HCT116 (cell line): ENCODE data around the gene IQCF2. TPM values are rescaled to one million over a fixed set of nuclear protein-coding genes. Genes with fewer than 3 reads are reported as not detected.

Experiments
- ATAC-seq: fragments of 200-7000 bp; cut with Tn5 transposase; 2 replicates; pipeline ENCODE4 v1.9.1; 2020; ENCODE audit warnings: mild to moderate bottlenecking, moderate library complexity
- BruUV-seq: library from RNA; stranded (reverse); fragments of 400-500 nt; replicated peaks from 2 replicates; lab custom pipeline; 2021; lab: Mats Ljungman, UMichigan
- CTCF ChIA-PET: fragments of 300-600 bp; sonication (Branson Sonifier 250); formaldehyde crosslinking; loops from one replicate; lab custom pipeline; 2021; ENCODE audit warnings: antibody characterized with exemption; lab: Charles Lee
- POLR2A ChIA-PET: fragments of 300-600, 350-600 bp; sonication (Branson Sonifier 250); formaldehyde crosslinking; loops from one replicate; lab custom pipeline; 2021; ENCODE audit warnings: antibody characterized with exemption; lab: Charles Lee
- RAD21 ChIA-PET, 2 experiments: fragments of 300-600 bp; sonication (Branson Sonifier 250); formaldehyde crosslinking; loops; one replicate each; lab custom pipeline; 2023; ENCODE audit warnings: low total read pairs in 2 of 2; ENCODE audit not compliant: uncharacterized antibody in 2 of 2, unreplicated experiment in 2 of 2, low non-redundant PET in 1 of 2; lab: Charles Lee
- DNase-seq: peaks from one replicate; pipeline ENCODE4 v3.0.0-alpha.2; 2010; ENCODE audit warnings: low read depth, low spot score
- H2AFZ ChIP-seq: fragments of 200-600 bp; shearing (Covaris generic), sonication (generic); 2 replicates; pipeline ENCODE4 v1.6.1; 2017; ENCODE audit warnings: low read depth, mixed run types, mixed read lengths, antibody characterized with exemption, low read length; ENCODE audit not compliant: poor library complexity, severe bottlenecking
- H3K27ac ChIP-seq: 2 replicates; pipeline ENCODE4 v1.5.1; 2012; ENCODE audit warnings: low read depth, low read length
- H3K27me3 ChIP-seq: fragments of 200-600 bp; sonication (generic); 2 replicates; pipeline ENCODE4 v1.6.1; 2016; ENCODE audit warnings: mixed run types, low read length, mixed read lengths; ENCODE audit not compliant: insufficient read depth
- H3K36me3 ChIP-seq, 2 experiments: fragments of 200-500 bp in 1 of 2; fragments of 200-600 bp in 1 of 2; sonication (Bioruptor generic) in 1 of 2; sonication (generic) in 1 of 2; 2 replicates each; pipeline versions ENCODE4 v1.5.1 to v1.6.1; 2014 to 2016; ENCODE audit warnings: low read length in 2 of 2, inconsistent platforms in 1 of 2, mixed read lengths in 1 of 2, mixed run types in 1 of 2; ENCODE audit not compliant: insufficient read depth in 2 of 2, control insufficient read depth in 1 of 2
- H3K4me1 ChIP-seq, 2 experiments: fragments of 200-600 bp in 1 of 2; sonication (generic) in 1 of 2; 2 replicates each; pipeline versions ENCODE4 v1.5.1 to v1.6.1; 2012 to 2017; ENCODE audit warnings: low read length in 2 of 2, inconsistent platforms in 1 of 2, mild to moderate bottlenecking in 1 of 2, mixed read lengths in 1 of 2, mixed run types in 1 of 2, moderate library complexity in 1 of 2; ENCODE audit not compliant: insufficient read depth in 2 of 2, control insufficient read depth in 1 of 2
- H3K4me2 ChIP-seq: fragments of 200-600 bp; sonication (generic); 2 replicates; pipeline ENCODE4 v1.6.1; 2017; ENCODE audit warnings: mixed run types, low read length, mixed read lengths
- H3K4me3 ChIP-seq, 2 experiments: fragments of 200-600 bp in 1 of 2; sonication (generic) in 1 of 2; replicated peaks in 1 of 2; 2 replicates each; pipeline ENCODE4 v1.5.1; 2011 to 2016; ENCODE audit warnings: low read length in 2 of 2, control low read depth in 1 of 2, low read depth in 1 of 2, mild to moderate bottlenecking in 1 of 2, mixed read lengths in 1 of 2, mixed run types in 1 of 2
- H3K79me2 ChIP-seq: fragments of 200-600 bp; sonication (generic); 2 replicates; pipeline ENCODE4 v1.6.1; 2017; ENCODE audit warnings: mild to moderate bottlenecking, mixed run types, low read length, moderate library complexity, mixed read lengths; ENCODE audit not compliant: insufficient read depth
- H3K9ac ChIP-seq: fragments of 200-600 bp; sonication (generic); 2 replicates; pipeline ENCODE4 v1.6.1; 2016; ENCODE audit warnings: low read length, mixed read lengths
- H3K9me2 ChIP-seq: fragments of 200-600 bp; sonication (generic), shearing (Covaris generic); 2 replicates; pipeline ENCODE4 v1.6.1; 2017; ENCODE audit warnings: mixed run types, mild to moderate bottlenecking, moderate library complexity; ENCODE audit not compliant: insufficient read depth
- H3K9me3 ChIP-seq, 2 experiments: fragments of 200-500 bp in 1 of 2; fragments of 200-600 bp in 1 of 2; sonication (Bioruptor generic) in 1 of 2; sonication (generic) in 1 of 2; 2 replicates each; pipeline ENCODE4 v1.6.1; 2014 to 2017; ENCODE audit warnings: low read length in 2 of 2, mixed read lengths in 2 of 2, inconsistent platforms in 1 of 2, low read depth in 1 of 2, mild to moderate bottlenecking in 1 of 2, mixed run types in 1 of 2, moderate library complexity in 1 of 2; ENCODE audit not compliant: control insufficient read depth in 1 of 2, insufficient read depth in 1 of 2
- H4K20me1 ChIP-seq: fragments of 200-600 bp; sonication (generic), shearing (Covaris generic); 2 replicates; pipeline ENCODE4 v1.6.1; 2017; ENCODE audit warnings: mixed run types, mild to moderate bottlenecking, moderate library complexity; ENCODE audit not compliant: insufficient read depth
- CBX3 ChIP-seq: IDR thresholded peaks from 2 replicates; pipeline ENCODE4 v1.6.1; 2012; ENCODE audit warnings: low read depth
- CEBPB ChIP-seq: IDR thresholded peaks from 2 replicates; pipeline ENCODE4 v1.6.1; 2012; ENCODE audit warnings: low read depth
- EGR1 ChIP-seq: IDR thresholded peaks from 2 replicates; pipeline ENCODE4 v1.6.1; 2012; ENCODE audit warnings: low read depth
- ELF1 ChIP-seq: IDR thresholded peaks from 2 replicates; pipeline ENCODE4 v1.6.1; 2012; ENCODE audit warnings: low read depth, borderline replicate concordance
- EZH2 ChIP-seq: fragments of 200-600 bp; sonication (generic); IDR thresholded peaks from 2 replicates; pipeline ENCODE4 v1.6.1; 2017; ENCODE audit warnings: antibody characterized with exemption, mixed run types
- EZH2phosphoT487 ChIP-seq: fragments of 200-600 bp; IDR thresholded peaks from 2 replicates; pipeline ENCODE4 v1.6.1; 2018; ENCODE audit warnings: antibody characterized with exemption, borderline replicate concordance
- FOSL1 ChIP-seq: IDR thresholded peaks from 2 replicates; pipeline ENCODE4 v1.6.1; 2012; ENCODE audit warnings: low read depth
- JUND ChIP-seq: IDR thresholded peaks from 2 replicates; pipeline ENCODE4 v1.6.1; 2012
- POLR2A ChIP-seq: IDR thresholded peaks from 2 replicates; pipeline ENCODE4 v1.7.0; 2011; ENCODE audit warnings: borderline replicate concordance; ENCODE audit not compliant: insufficient read depth, insufficient read length; ENCODE audit errors: extremely low read depth
- POLR2AphosphoS5 ChIP-seq: IDR thresholded peaks from 2 replicates; pipeline ENCODE4 v1.6.1; 2011; ENCODE audit warnings: mild to moderate bottlenecking, low read depth, low read length, moderate library complexity
- RAD21 ChIP-seq: IDR thresholded peaks from 2 replicates; pipeline ENCODE4 v1.6.1; 2012; ENCODE audit warnings: low read depth, mild to moderate bottlenecking
- SIN3A ChIP-seq: IDR thresholded peaks from 2 replicates; pipeline ENCODE4 v1.6.1; 2012; ENCODE audit warnings: low read depth
- SP1 ChIP-seq: IDR thresholded peaks from 2 replicates; pipeline ENCODE4 v1.6.1; 2012; ENCODE audit warnings: low read depth
- SRF ChIP-seq: IDR thresholded peaks from 2 replicates; pipeline ENCODE4 v1.6.1; 2012; ENCODE audit warnings: low read depth
- YY1 ChIP-seq: IDR thresholded peaks from 2 replicates; pipeline ENCODE4 v1.6.1; 2011; ENCODE audit warnings: low read length, low read depth, moderate library complexity, mild to moderate bottlenecking; ENCODE audit not compliant: insufficient replicate concordance; ENCODE audit errors: extremely low read depth
- intact Hi-C: fragments of 100-400 bp; cut with micrococcal nuclease; formaldehyde crosslinking; loops from 2 replicates; pipeline ENCODE4 v1.10.0; 2022
- total RNA-seq: library from RNA; stranded (reverse); gene quantifications from one replicate; pipeline ENCODE4 v1.2.1, GENCODE V29; 2021; ENCODE audit not compliant: unreplicated experiment
- TF ChIP-seq, protein P1 (sequence below), 3 experiments: fragments of 200-600 bp in 1 of 3; sonication (generic) in 1 of 3; IDR thresholded peaks in 2 of 3; conservative IDR thresholded peaks in 1 of 3; 2 replicates each; pipeline ENCODE4 v1.5.1; 2012 to 2017; ENCODE audit warnings: low read depth in 2 of 3, low read length in 2 of 3, antibody characterized with exemption in 1 of 3, borderline replicate concordance in 1 of 3, control low read depth in 1 of 3, mild to moderate bottlenecking in 1 of 3, mixed read lengths in 1 of 3, mixed run types in 1 of 3, moderate library complexity in 1 of 3; ENCODE audit not compliant: insufficient read depth in 1 of 3
- TF ChIP-seq, protein P2 (sequence below): IDR thresholded peaks from 2 replicates; pipeline ENCODE4 v1.6.1; 2012

IQCF2 gene
- total RNA-seq, 1 experiment from 2014 or later: not detected

DNA sequence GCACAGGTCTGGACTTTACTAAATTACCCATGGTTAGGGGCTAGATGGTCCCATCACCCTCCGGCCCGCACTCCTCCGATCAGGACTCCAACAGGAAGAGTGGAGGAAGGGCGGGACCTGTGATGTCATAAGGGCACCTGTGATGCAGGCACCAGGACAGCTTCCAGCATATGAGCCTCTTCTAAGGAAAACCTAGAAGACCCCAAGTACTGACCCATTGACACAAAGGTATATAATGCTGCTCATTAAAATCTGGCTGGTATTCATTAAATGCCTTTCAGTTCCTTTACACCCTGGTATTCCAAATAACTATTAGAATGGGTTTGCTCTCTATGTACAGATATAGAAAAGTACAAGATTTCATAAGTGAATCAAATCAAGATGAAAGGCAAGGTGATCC, 14.1 kb downstream of the IQCF2 start, which contains the start of gene IQCF5:
Gene IQCF5 (minus strand): TSS at position 101 of the 400 bp plus-strand sequence. CDS start 70 bp downstream, at position 31.
- Histone ChIP-seq H3K9ac (no peak within 1 kb of the TSS), H3K4me3 (no peak within 1 kb of the TSS), H3K9me2 (no peaks in the 10 kb centered on the region), H3K4me1 (peaks cover 0 to 9% of the 10 kb centered on the region in 2 experiments; a peak in 2 of 4 replicates), H2AFZ (no peak within 1 kb of the TSS), H3K9me3 (no peaks in the 10 kb centered on the region), H3K4me2 (peak within 1 kb of the TSS; percentile 6; the same call in 1 of the 2 replicates), H3K79me2 (no peaks in the 10 kb centered on the region), H3K27me3 (no peaks in the 10 kb centered on the region), H4K20me1 (no peaks in the 10 kb centered on the region), H3K36me3 (no peaks in the 10 kb centered on the region), H3K27ac (no peak within 1 kb of the TSS)
- ChIA-PET CTCF (no interaction called here), POLR2A (no interaction called here), RAD21 (no interaction called here)
- ATAC-seq: no peak
- no TSS peak for BruUV-seq
- intact Hi-C loops: no loop called here
- TF ChIP-seq SP1: no peak
- TF ChIP-seq, protein P1, sequence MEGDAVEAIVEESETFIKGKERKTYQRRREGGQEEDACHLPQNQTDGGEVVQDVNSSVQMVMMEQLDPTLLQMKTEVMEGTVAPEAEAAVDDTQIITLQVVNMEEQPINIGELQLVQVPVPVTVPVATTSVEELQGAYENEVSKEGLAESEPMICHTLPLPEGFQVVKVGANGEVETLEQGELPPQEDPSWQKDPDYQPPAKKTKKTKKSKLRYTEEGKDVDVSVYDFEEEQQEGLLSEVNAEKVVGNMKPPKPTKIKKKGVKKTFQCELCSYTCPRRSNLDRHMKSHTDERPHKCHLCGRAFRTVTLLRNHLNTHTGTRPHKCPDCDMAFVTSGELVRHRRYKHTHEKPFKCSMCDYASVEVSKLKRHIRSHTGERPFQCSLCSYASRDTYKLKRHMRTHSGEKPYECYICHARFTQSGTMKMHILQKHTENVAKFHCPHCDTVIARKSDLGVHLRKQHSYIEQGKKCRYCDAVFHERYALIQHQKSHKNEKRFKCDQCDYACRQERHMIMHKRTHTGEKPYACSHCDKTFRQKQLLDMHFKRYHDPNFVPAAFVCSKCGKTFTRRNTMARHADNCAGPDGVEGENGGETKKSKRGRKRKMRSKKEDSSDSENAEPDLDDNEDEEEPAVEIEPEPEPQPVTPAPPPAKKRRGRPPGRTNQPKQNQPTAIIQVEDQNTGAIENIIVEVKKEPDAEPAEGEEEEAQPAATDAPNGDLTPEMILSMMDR (IDR thresholded peaks at IDR 0.05 in 2 of 3, conservative IDR thresholded peaks at IDR 0.05 in 1 of 3; ENCODE audit: borderline replicate concordance in 1 of 3, insufficient read depth in 1 of 3, low read depth in 2 of 3, low read length in 2 of 3): no peak
- no peak for TF ChIP-seq YY1
- no peak for TF ChIP-seq RAD21
- no peak for TF ChIP-seq POLR2A
- no peak for TF ChIP-seq SIN3A
- TF ChIP-seq EZH2: no peak
- no peak for DNase-seq

DNA sequence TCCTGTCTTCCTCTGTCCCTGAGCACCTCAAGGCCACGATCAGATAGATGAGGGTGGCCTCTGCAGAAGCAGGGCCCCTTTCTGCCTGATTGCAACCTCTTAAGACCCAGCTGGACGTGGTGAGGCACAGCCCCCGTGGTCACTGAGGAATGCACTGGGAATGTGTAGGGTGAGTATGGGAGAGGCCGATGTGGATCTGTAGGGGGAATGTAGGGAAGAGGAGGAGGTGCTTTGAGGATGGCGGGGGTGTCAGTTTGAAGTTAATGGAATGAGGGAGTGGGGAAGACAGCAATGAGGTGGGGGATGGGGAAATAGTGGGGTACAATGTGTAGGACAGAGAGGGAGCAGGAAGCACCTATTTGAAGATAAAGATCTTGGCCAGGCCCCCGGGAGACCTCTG, 14.8 kb downstream of the IQCF2 start:
- no peaks in the 10 kb centered on the region for H3K36me3 ChIP-seq
- H2AFZ ChIP-seq: no peak overlapping the region
- no peaks in the 10 kb centered on the region for H3K79me2 ChIP-seq
- H3K9me3 ChIP-seq: no peaks in the 10 kb centered on the region
- TF ChIP-seq ELF1 (no peak), POLR2A (no peak), EGR1 (no peak), CBX3 (no peak), YY1 (no peak), FOSL1 (no peak), RAD21 (no peak), SRF (no peak), EZH2phosphoT487 (no peak), CEBPB (no peak), JUND (no peak), POLR2AphosphoS5 (no peak), EZH2 (no peak)
- TF ChIP-seq, protein P2, sequence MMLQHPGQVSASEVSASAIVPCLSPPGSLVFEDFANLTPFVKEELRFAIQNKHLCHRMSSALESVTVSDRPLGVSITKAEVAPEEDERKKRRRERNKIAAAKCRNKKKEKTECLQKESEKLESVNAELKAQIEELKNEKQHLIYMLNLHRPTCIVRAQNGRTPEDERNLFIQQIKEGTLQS: no peak
- H4K20me1 ChIP-seq: no peaks in the 10 kb centered on the region
- DNase-seq: no peak
- ChIA-PET CTCF (no interaction called here), RAD21 (no interaction called here), POLR2A (no interaction called here)
- H3K4me3 ChIP-seq: no peak overlapping the region
- ATAC-seq: no peak
- no TSS peak for BruUV-seq
- H3K27ac ChIP-seq: no peak overlapping the region
- H3K4me1 ChIP-seq: peaks cover 0 to 9% of the 10 kb centered on the region in 2 experiments; a peak in 2 of 4 replicates
- H3K9me2 ChIP-seq: no peaks in the 10 kb centered on the region
- no peak overlapping the region for H3K4me2 ChIP-seq
- H3K27me3 ChIP-seq: no peaks in the 10 kb centered on the region
- intact Hi-C loops: no loop called here
- H3K9ac ChIP-seq: no peak overlapping the region
